Fibroblast of mammary gland (primary cell): Measurements from ENCODE around the gene EFCAB7.

Experiments
- DNase-seq: peaks from one replicate; pipeline ENCODE4 v3.0.0-alpha.2; 2010; ENCODE audit warnings: low read depth
- H3K4me3 ChIP-seq: 2 replicates; pipeline ENCODE4 v1.5.1; 2011; ENCODE audit warnings: low read depth, mild to moderate bottlenecking, low read length, moderate library complexity; ENCODE audit not compliant: control insufficient read depth
- TF ChIP-seq, protein P1 (sequence below): conservative IDR thresholded peaks from 2 replicates; pipeline ENCODE4 v1.5.1; 2011; ENCODE audit warnings: low read depth, low read length, inconsistent platforms; ENCODE audit not compliant: control insufficient read depth, insufficient read depth

The EFCAB7 gene

DNA sequence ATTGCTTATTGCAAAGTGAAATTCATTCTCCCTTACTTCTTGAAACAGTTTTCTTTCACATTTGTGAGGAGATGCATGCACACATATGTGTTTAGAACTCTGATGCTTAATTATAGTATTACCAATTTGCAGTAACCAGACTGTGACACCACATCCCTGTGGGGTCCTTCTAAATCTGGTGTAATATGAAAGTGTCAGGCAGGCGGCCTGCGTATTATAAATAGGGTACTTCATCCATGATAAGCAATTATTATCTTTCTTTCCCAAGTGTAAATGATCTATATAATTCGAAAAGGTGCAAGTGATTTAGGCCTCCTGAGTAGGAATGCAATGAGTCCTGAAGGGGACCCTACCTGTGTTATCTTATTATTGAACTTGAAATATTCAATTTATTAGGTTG, 876 bp downstream of the EFCAB7 start:
- peak overlapping the region; percentile 97 for H3K4me3 ChIP-seq
- DNase-seq: peak; percentile 11
- TF ChIP-seq, protein P1, sequence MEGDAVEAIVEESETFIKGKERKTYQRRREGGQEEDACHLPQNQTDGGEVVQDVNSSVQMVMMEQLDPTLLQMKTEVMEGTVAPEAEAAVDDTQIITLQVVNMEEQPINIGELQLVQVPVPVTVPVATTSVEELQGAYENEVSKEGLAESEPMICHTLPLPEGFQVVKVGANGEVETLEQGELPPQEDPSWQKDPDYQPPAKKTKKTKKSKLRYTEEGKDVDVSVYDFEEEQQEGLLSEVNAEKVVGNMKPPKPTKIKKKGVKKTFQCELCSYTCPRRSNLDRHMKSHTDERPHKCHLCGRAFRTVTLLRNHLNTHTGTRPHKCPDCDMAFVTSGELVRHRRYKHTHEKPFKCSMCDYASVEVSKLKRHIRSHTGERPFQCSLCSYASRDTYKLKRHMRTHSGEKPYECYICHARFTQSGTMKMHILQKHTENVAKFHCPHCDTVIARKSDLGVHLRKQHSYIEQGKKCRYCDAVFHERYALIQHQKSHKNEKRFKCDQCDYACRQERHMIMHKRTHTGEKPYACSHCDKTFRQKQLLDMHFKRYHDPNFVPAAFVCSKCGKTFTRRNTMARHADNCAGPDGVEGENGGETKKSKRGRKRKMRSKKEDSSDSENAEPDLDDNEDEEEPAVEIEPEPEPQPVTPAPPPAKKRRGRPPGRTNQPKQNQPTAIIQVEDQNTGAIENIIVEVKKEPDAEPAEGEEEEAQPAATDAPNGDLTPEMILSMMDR: no peak

DNA sequence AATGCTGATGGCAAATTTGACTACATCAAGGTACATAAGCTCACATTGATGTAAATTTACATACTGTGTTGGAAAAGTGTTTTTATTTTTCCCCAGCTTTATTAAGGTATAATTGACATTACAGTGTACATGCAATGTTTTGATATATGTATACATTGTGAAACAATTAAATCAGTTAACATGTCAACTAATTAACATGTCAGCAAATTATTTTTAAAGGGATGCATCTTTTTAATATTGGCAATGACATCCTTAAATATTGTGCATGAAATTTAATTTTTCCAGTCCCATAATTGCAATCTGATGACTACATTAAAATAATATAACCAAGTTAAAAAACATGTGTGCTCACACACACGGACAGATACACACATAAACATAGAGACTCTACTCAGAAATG, 9.4 kb downstream of the EFCAB7 start:
- H3K4me3 ChIP-seq: no peak overlapping the region
- DNase-seq: no peak
- TF ChIP-seq, protein P1: no peak

DNA sequence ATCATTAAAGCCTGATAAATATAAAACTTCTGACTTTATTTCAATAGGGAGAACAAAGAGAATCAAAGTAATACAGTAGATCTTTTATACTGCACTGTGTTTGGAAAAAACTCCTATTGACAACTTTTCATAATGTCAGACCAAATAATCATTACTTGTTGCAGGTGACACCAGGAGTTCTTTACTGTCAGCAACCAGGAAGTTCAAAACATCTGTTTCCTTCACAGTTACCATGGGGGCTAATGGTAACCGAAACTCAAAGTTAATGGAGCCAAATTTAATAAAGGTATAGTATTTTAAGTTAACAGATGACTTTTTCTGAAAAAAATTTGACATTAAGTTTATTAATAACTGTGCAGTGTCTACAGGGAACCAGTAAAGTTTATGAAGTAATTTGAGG, 10.6 kb downstream of the EFCAB7 start:
- no peak overlapping the region for H3K4me3 ChIP-seq
- no peak for DNase-seq
- TF ChIP-seq, protein P1: no peak

DNA sequence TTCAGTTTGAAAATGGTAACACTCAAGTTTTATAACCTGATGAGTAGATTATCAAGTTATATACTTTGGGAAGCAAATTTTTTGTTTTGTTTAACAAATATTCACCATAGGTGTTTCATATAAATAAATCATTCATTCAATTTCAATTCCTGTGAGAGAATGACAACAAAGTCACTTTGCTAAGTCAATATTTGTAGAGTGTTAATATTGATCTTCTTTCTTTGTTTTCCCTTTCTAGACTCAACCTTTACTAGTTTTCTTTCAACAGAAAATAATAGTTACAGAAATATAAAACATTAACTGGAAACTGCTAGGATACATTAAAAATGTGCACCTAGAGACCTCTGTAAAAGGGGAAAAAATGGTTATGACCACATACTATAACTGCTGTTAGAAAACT, 11.1 kb downstream of the EFCAB7 start:
- DNase-seq: no peak
- H3K4me3 ChIP-seq: no peak overlapping the region
- TF ChIP-seq, protein P1: no peak

DNA sequence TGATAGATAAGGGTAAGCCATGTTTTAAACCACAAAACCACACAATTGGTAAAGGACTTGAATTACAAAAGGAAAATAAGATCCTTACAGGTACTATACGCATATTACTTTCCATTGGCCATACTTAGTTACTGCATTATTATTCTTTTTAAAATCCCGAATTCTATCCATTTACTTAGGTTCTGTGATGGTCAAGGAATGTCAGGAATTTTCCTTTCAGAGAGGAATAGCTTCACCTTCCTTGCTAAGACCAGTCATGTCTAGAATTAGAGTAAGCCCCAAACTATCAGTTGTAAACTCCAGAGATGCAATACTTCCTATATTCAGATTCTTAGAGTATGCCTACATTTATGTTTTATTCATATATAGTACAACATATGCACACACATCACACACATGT, 13.7 kb downstream of the EFCAB7 start:
- H3K4me3 ChIP-seq: no peak overlapping the region
- DNase-seq: no peak
- TF ChIP-seq, protein P1: no peak

DNA sequence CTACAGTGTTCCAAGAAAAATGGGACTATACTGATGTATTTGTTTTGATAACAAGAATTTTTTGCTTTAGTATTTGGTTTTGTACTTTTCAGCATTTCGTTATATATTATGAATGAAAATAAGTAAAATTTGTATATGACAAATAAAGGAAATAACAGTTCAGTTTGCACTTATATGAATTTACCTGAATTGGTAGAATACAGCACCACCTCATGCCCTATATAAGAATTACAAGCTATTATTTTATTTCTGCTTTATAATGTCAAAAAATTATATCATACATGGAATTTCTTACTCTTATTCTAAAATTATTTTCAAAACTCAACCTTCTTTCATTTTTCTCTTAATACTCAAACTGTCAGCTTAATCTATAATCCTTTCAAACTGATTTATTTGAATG, 14.6 kb downstream of the EFCAB7 start:
- H3K4me3 ChIP-seq: no peak overlapping the region
- DNase-seq: peak; percentile 27

More for the DNA sequence above, 14.6 kb downstream of the EFCAB7 start:
- TF ChIP-seq, protein P1: peak; percentile 50
